ENCODE results near the gene OR10R2.

OR10R2 gene

DNA sequence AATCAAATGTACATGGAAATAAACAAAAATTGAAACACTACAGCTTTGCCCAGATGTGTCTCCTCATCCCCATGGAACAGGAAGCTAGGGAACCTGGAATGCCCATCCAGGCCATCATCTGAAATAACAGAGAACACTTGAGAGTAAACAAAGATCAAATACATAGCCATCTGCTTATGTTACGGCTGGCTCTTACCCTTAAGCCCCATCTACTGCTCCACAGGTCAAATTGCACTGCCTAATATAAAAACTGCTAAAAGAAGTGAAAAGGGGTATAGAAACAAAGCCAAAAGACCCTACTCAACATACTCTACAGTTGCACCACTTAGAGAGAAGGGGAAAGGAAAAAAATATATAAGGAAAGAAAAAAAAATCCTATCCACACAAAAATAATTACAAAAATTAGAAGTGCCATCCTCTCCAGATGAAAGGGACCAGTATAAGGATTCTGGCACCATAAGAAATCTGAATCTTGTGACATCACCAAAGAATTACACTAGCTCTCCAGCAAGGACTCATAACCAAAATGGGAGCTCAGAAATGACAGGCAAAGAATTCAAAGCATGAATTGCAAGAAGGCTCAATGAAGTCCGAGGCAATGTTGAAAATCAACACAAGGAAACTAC is 55.3 kb downstream of the OR10R2 start:
- DNase-seq (ENCODE audit: low read depth, low spot score) = peak; percentile 21

Measured in astrocyte of the hippocampus (primary cell).